Activated T-cell treated with anti-CD3 and anti-CD28 coated beads, Interleukin-2, amount 50 U/mL, for 72 hours (primary cell): ENCODE data around the gene PIGC. TPM values are rescaled to one million over a fixed set of nuclear protein-coding genes. Genes with fewer than 3 reads are reported as not detected.

Experiments
- ATAC-seq, 2 donors: fragments of 150-1000 bp; cut with Tn5 transposase; replicated peaks in 1 of 2; 2 replicates each; pipeline ENCODE4 v1.10.0; 2021; ENCODE audit warnings: moderate library complexity in 2 of 2, mild to moderate bottlenecking in 1 of 2
- DNase-seq, 2 donors: peaks; one replicate each; pipeline ENCODE4 v3.0.0; 2021 to 2022; ENCODE audit warnings: mixed read lengths in 1 of 2
- H3K27ac Mint-ChIP-seq: one replicate; pipeline ENCODE4 v1.8.0; 2022; ENCODE audit warnings: mild to moderate bottlenecking, moderate library complexity, mixed read lengths
- H3K27me3 Mint-ChIP-seq: one replicate; pipeline ENCODE4 v1.8.0; 2022; ENCODE audit warnings: low read depth, mixed read lengths
- H3K36me3 Mint-ChIP-seq, 2 donors: one replicate each; pipeline ENCODE4 v1.8.0; 2022; ENCODE audit warnings: mixed read lengths in 2 of 2, mild to moderate bottlenecking in 1 of 2; ENCODE audit not compliant: insufficient read depth in 2 of 2
- H3K4me1 Mint-ChIP-seq: one replicate; pipeline ENCODE4 v1.8.0; 2022; ENCODE audit warnings: low read depth, mixed read lengths
- H3K4me3 Mint-ChIP-seq, 2 donors: one replicate each; pipeline ENCODE4 v1.8.0; 2022; ENCODE audit warnings: mild to moderate bottlenecking in 2 of 2, mixed read lengths in 2 of 2, moderate library complexity in 2 of 2
- H3K9me3 Mint-ChIP-seq, 2 donors: one replicate each; pipeline ENCODE4 v1.8.0; 2022; ENCODE audit warnings: mixed read lengths in 2 of 2
- total RNA-seq, 2 donors: library from RNA; stranded (reverse); gene quantifications; one replicate each; pipeline ENCODE4 v1.2.3, GENCODE V29; 2022

PIGC gene
- 10 to 100 TPM; 31.4 to 32.7 TPM for total RNA-seq

DNA sequence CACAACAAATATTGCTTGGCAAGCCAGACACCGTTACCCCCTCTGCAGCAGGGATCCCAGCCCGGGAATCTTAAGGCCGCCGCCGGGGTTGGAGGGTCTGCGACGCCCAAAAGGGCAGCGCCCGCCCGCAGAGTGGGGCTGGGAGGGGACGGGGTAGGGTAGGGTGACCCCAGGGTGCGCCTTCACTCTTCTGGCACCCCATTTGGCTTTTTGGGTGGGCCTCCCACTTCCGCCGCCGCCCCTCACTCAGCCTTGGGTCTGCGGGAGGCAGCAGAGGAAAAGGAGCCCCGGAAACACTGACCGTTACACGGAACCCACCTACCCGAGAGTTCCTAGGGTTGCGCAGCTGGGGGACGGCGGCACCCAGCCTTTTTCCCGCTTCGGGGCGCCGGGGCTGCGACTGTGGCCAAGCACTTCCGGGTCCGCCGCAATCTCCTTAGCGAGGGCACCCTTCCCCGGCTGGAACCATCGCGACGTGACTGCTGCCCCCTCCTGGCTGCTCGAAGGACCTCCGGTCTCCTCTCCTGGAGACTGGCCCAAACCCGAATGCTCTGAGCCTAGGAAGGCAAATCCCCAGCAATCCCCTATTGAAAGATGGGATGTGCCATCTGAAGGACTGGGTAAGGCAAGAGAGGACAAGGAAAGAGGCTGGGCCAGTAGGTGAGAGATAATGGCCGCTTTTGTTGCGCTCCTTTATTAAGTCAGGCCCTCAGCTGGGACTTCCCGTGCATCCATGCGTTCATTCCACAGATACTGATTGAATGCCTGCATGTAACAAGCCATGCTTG is at the start of gene PIGC:
Gene PIGC (minus strand): TSS at position 404 of the 788 bp plus-strand sequence. CDS start 1,447 bp downstream, outside the sequence.
- Mint-ChIP-seq H3K36me3 (peaks cover 8 to 10% of the 10 kb centered on the region in 2 donors), H3K9me3 (no peaks in the 10 kb centered on the region), H3K27me3 (no peaks in the 10 kb centered on the region), H3K4me3 (peak within 1 kb of the TSS; percentile 89 to 96), H3K4me1 (peaks cover 37% of the 10 kb centered on the region), H3K27ac (peak within 1 kb of the TSS; percentile 97)
- ATAC-seq (peak; percentile 100), DNase-seq (peak; percentile 94 to 95)

DNA sequence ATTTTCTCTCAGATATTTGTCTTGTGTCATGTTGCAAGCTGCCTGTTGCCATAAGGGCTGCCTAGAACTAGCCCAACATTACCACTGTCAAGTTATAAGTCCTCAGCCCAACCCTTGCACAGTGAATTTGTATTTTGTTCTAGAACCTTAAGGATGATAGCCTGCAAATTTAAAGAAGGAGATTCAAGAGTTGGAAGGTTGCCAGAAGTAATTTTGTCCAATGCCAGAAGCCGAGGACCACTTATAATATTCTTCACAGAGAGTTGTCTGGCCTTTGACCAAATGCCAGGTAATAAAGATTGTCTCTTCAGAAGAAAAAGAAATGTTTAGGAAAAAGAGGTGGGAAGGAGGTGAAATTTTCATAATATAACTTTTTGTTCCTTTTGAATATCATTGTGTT is 48.6 kb upstream of the PIGC start:
- no peak overlapping the region for H3K4me3 Mint-ChIP-seq
- H3K36me3 Mint-ChIP-seq = no peaks in the 10 kb centered on the region
- H3K27me3 Mint-ChIP-seq = peaks cover 23% of the 10 kb centered on the region
- DNase-seq (no peak), ATAC-seq (no peak)
- H3K4me1 Mint-ChIP-seq = peaks cover 5% of the 10 kb centered on the region
- H3K27ac Mint-ChIP-seq = no peak overlapping the region
- H3K9me3 Mint-ChIP-seq = no peaks in the 10 kb centered on the region

DNA sequence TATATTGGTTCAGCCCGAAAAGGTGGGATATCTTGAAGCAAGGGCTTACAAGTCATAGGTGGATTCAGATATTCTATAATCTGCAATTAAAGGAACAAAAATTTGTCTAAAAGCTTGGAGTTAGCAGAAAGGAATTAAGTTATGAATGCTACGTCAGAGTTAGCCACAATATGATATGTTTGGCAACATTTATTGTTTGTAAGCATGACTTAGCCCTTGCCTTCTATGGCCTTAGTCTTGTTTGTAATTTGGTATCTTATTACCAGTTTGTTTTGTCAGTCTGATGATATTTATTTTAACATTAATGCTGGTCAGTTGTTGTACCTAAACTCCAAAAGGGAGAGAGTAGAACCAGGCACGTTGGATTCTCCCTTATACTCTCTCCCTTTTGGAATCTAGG is 46.0 kb upstream of the PIGC start:
- H3K4me3 Mint-ChIP-seq = no peak overlapping the region
- H3K27me3 Mint-ChIP-seq = peaks cover 23% of the 10 kb centered on the region
- no peak for ATAC-seq
- H3K4me1 Mint-ChIP-seq = peaks cover 11% of the 10 kb centered on the region
- H3K36me3 Mint-ChIP-seq = no peaks in the 10 kb centered on the region
- DNase-seq = no peak
- no peak overlapping the region for H3K27ac Mint-ChIP-seq
- H3K9me3 Mint-ChIP-seq = no peaks in the 10 kb centered on the region

DNA sequence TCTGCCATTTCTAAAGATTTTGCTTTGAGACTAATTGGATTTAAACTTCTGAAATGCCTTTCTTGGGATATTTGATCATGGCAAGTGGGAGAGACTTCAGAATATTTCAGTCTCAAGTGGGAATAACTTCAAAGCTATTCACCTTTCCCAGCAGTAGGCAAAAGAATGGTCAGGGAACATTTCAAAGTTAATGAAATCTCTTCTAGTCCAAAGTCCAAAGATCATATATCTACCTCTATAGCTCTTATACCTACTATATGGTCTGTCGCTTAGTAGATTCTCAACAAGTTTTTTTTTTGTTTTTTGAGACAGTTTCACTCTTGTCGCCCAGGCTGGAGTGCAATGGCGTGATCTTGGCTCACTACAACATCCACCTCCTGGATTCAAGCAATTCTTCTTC is 44.5 kb upstream of the PIGC start:
- H3K4me3 Mint-ChIP-seq = no peak overlapping the region
- H3K27me3 Mint-ChIP-seq = peaks cover 18% of the 10 kb centered on the region
- H3K36me3 Mint-ChIP-seq = no peaks in the 10 kb centered on the region
- H3K9me3 Mint-ChIP-seq = no peaks in the 10 kb centered on the region
- no peak for DNase-seq
- ATAC-seq = no peak
- H3K4me1 Mint-ChIP-seq = peaks cover 11% of the 10 kb centered on the region
- H3K27ac Mint-ChIP-seq = no peak overlapping the region

DNA sequence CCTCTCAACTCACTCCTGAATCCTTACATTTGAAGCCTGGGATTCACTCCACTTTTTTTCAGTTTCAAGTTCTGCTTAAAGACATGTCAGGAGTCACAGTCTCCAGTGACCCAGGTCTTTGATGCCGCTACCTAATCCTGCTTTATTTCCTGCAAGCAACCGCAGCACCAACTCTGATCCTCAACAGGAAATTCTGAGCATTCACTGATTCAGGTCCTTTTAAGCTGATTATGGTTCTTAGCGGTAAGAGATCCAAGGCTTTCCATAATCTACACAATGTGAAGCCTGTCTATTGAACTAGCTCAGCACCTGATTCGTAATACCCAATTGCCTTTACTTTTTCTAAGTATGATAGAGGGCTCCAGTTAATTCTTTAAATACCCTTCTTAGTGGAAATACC is 43.7 kb upstream of the PIGC start:
- Mint-ChIP-seq H3K27ac (no peak overlapping the region), H3K36me3 (no peaks in the 10 kb centered on the region), H3K4me3 (no peak overlapping the region), H3K27me3 (peaks cover 18% of the 10 kb centered on the region), H3K4me1 (peaks cover 11% of the 10 kb centered on the region), H3K9me3 (no peaks in the 10 kb centered on the region)
- ATAC-seq = no peak
- no peak for DNase-seq

DNA sequence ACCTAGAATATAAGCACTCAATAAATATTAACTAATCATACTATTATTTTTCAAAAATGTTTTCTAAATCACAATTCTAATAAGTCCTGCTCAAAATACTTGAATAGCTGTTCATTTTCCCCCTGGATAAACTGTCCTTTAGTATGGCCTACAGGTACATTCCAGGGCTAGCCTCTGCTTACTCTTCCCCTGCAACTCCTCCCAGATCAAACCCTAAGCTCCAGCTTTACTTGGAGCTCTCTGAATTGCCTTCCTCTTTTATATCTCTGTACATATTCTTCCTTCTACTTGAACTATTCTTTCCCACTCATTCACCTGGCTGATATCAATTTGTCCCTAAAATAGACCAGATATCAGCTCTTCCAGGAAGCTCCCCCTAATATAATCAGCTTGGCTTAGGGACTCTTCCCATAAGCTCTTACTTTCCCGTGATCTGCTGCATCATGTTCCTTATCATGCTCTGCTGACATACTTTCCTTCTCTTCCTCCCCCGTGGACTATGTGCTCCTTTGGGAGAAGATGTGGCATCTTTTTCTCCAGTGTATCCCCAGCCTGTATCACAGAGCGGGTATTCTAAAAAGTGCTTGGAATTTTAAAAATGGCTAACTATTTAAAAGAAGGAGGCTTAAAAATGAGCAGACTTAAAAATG is 43.1 kb upstream of the PIGC start:
- H3K36me3 Mint-ChIP-seq = no peaks in the 10 kb centered on the region
- H3K4me3 Mint-ChIP-seq = no peak overlapping the region
- H3K27me3 Mint-ChIP-seq = peaks cover 18% of the 10 kb centered on the region
- ATAC-seq (no peak), DNase-seq (no peak)
- H3K4me1 Mint-ChIP-seq = peaks cover 11% of the 10 kb centered on the region
- H3K27ac Mint-ChIP-seq = no peak overlapping the region
- no peaks in the 10 kb centered on the region for H3K9me3 Mint-ChIP-seq

DNA sequence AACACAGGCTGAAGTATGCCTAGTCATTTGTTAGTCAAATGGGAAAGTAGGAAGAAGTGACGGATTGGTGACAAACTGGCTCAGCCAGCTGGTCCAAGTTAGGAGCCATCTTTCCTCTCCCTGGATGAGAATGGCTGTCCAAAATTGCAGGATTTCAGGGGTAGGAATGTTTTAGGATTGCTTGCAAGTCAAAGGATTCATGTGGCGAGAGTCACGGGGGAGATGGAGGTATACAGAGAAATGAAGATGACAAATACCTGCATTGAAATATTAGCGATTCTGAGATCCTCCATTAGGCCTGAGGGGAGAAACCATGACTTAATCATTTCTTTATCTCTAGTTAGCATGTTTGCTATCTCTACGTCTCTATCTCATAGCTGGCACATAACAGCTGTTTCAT is 41.8 kb upstream of the PIGC start:
- peaks cover 10% of the 10 kb centered on the region for H3K27me3 Mint-ChIP-seq
- no peak for DNase-seq
- H3K4me3 Mint-ChIP-seq = no peak overlapping the region
- no peaks in the 10 kb centered on the region for H3K9me3 Mint-ChIP-seq
- no peaks in the 10 kb centered on the region for H3K36me3 Mint-ChIP-seq
- ATAC-seq = no peak
- H3K4me1 Mint-ChIP-seq = peaks cover 11% of the 10 kb centered on the region
- H3K27ac Mint-ChIP-seq = no peak overlapping the region

DNA sequence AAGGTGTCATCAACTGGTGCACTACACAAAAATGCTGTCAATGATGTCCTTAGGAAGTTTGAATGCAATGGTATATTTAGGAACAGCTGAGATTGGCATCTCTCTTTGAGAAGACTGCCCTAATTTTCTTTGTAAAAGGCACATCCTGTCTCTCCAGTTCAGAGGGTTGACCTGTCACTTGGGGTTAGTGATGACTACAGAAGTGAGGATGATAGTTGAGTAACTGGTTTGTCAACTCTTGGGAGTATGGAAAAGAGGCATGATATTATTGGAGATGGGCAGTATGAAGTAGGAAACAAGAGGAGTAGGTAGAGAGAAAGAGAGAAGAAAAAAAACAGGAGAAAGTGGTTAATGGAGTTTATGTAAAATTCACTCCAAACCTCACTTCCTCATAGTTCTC is 40.4 kb upstream of the PIGC start:
- Mint-ChIP-seq H3K27ac (no peak overlapping the region), H3K4me3 (no peak overlapping the region)
- no peak for ATAC-seq

DNA sequence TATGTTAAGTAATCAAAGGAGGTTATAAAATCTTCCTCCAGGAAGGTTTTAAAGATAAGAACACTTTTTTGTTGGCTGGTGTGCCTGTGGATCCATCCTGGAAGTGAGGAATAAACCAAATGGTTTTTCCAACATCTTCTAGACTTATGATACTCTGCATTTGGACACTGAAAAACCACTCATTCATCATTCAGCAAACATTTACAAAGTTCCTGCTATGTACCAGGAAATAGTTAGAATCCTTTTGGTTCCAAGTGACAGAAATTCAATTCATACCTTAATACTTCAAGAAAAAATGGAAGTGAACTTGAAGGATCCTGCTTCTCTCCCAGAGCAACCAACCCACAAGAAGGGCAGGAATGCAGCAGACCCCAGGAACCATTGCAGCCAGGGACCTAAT is 39.6 kb upstream of the PIGC start:
- no peak overlapping the region for H3K27ac Mint-ChIP-seq
- H3K4me3 Mint-ChIP-seq = no peak overlapping the region
- H3K9me3 Mint-ChIP-seq = no peaks in the 10 kb centered on the region
- ATAC-seq = no peak
- DNase-seq = no peak
- H3K27me3 Mint-ChIP-seq = no peaks in the 10 kb centered on the region
- H3K4me1 Mint-ChIP-seq = peaks cover 18% of the 10 kb centered on the region
- no peaks in the 10 kb centered on the region for H3K36me3 Mint-ChIP-seq

More for the DNA sequence above, 40.4 kb upstream of the PIGC start:
- Mint-ChIP-seq H3K27me3 (peaks cover 6% of the 10 kb centered on the region), H3K36me3 (no peaks in the 10 kb centered on the region), H3K4me1 (peaks cover 18% of the 10 kb centered on the region), H3K9me3 (no peaks in the 10 kb centered on the region)
- no peak for DNase-seq

DNA sequence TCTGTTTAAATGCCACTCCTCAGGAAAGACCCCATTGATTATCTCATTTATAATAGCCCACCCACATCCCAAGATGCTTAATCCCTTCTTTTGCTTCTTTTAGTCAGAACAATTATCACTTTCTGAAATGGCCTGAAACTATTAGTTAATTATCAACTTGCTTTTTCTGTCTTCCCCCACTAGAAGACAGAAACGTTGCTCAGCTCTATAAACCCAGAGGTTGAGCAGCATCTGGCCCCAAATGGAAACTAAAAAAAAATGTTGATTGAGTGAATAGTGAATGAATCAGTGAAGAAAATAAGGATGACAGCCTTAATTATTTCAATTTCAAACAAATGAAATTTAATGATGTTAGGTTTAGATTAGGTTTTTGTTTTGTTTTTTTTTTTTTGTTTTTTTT is 38.2 kb upstream of the PIGC start:
- no peak for ATAC-seq
- Mint-ChIP-seq H3K27ac (no peak overlapping the region), H3K4me1 (peaks cover 9% of the 10 kb centered on the region)

DNA sequence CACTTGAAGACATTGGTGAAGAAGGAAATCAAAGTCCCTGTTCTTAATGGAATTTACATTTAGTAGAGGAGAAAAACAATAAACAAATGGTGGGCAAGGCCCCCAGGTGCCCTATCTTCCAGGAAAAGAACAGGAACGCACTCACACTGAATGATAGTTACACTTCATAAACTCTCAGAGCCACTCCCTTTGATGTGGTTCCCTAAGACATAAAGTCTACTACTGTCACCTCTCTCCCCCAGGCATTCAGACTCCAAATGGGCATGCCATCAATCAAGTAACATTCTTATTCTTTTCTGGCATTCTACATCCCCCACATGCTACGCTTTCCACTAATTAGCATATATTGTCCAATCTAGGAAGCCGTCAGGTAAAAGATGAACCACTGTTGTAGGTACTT is 36.6 kb upstream of the PIGC start:
- no peaks in the 10 kb centered on the region for H3K36me3 Mint-ChIP-seq
- H3K4me3 Mint-ChIP-seq = no peak overlapping the region
- H3K27ac Mint-ChIP-seq = no peak overlapping the region
- H3K4me1 Mint-ChIP-seq = peaks cover 7% of the 10 kb centered on the region
- H3K27me3 Mint-ChIP-seq = no peaks in the 10 kb centered on the region
- no peaks in the 10 kb centered on the region for H3K9me3 Mint-ChIP-seq
- no peak for DNase-seq
- no peak for ATAC-seq

More for the DNA sequence above, 38.2 kb upstream of the PIGC start:
- DNase-seq = no peak
- no peak overlapping the region for H3K4me3 Mint-ChIP-seq
- H3K9me3 Mint-ChIP-seq = no peaks in the 10 kb centered on the region
- H3K36me3 Mint-ChIP-seq = no peaks in the 10 kb centered on the region
- H3K27me3 Mint-ChIP-seq = no peaks in the 10 kb centered on the region

DNA sequence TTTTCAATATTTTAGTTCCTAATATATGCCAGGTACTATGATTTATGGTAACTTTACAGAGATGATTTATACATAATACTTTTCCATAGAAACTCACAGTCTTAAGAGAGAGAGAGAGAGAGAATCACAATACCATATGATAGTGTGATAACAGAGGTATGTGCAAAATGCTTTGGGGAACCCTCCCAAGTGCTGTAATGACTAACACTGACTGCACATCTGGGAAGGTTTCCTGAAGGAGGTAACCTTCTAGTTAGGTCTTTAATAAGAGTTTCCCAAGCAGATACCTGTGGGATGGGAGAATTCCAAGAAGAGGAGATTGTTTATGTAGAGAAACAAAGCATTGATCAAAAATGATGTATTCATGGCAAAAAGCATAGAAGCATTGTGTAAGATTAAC is 34.6 kb upstream of the PIGC start:
- DNase-seq (no peak), ATAC-seq (no peak)
- H3K27ac Mint-ChIP-seq = no peak overlapping the region
- no peaks in the 10 kb centered on the region for H3K36me3 Mint-ChIP-seq
- peaks cover 7% of the 10 kb centered on the region for H3K4me1 Mint-ChIP-seq
- H3K9me3 Mint-ChIP-seq = no peaks in the 10 kb centered on the region
- peaks cover 2% of the 10 kb centered on the region for H3K27me3 Mint-ChIP-seq
- H3K4me3 Mint-ChIP-seq = no peak overlapping the region

DNA sequence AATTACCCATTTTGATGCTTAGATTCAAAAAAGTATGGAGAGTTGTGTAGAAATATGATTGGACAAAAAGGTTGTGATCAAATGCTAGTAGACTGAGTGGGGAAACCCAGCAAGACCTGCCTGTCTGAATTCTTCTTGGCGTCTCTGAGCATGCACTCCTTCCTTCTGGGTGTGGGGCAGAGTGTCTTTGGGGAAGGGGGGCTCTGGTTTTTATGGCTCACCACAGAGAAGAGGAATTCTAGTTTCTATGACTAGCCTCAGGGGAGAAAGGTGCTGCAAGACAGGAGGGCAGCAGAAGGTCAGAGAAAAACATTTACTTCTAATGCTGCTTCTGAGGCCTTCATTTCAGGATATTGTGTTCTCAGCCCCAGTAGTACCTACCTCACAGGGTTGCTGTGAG is 33.9 kb upstream of the PIGC start:
- H3K27ac Mint-ChIP-seq = no peak overlapping the region

DNA sequence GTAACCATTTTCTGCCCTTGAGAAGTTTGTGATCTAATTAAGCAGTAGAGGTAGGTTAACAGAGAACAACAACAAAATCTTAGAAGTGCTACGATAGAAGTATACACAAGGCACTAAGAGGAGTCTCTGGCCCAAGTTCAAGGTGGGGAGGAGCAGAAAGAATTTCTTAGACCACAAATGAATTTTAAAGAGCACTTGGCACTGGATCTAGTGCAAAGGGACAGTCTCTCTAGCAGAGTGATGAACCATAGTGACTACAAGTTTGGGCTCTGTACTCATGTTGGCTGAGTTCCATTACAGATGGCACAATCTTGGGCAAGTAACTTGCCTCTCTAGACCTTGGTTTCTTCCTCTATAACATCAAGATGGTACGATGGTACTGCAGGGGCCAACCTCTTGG is 33.3 kb upstream of the PIGC start:
- DNase-seq (no peak), ATAC-seq (no peak)
- Mint-ChIP-seq H3K9me3 (no peaks in the 10 kb centered on the region), H3K27ac (no peak overlapping the region), H3K27me3 (peaks cover 13% of the 10 kb centered on the region), H3K4me3 (no peak overlapping the region), H3K4me1 (peaks cover 7% of the 10 kb centered on the region), H3K36me3 (no peaks in the 10 kb centered on the region)

More for the DNA sequence above, 33.9 kb upstream of the PIGC start:
- Mint-ChIP-seq H3K4me1 (peaks cover 7% of the 10 kb centered on the region), H3K9me3 (no peaks in the 10 kb centered on the region), H3K27me3 (peaks cover 9% of the 10 kb centered on the region), H3K36me3 (no peaks in the 10 kb centered on the region), H3K4me3 (no peak overlapping the region)
- ATAC-seq = no peak
- DNase-seq = no peak
